ENCODE results near the gene C6orf132.

DNA sequence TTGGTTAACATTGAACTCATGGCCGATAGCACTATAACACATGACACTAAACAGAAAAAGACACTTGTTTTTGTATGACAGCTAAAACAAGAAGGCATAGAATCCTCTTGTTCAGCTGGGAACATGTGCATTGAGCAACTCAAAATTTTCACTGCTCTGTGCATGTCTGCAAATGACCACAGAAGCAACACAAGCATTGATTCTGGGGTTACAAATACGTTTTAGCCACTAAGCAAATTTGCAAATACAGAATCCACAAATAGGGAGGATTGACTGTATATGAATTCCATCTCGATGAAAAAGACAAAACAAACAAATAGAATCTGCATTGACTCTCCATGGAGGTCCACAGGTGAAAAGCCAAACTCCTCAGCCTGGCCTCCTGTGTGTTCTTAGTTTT lies 31.7 kb downstream of the C6orf132 start:
- TF ChIP-seq, protein P1, sequence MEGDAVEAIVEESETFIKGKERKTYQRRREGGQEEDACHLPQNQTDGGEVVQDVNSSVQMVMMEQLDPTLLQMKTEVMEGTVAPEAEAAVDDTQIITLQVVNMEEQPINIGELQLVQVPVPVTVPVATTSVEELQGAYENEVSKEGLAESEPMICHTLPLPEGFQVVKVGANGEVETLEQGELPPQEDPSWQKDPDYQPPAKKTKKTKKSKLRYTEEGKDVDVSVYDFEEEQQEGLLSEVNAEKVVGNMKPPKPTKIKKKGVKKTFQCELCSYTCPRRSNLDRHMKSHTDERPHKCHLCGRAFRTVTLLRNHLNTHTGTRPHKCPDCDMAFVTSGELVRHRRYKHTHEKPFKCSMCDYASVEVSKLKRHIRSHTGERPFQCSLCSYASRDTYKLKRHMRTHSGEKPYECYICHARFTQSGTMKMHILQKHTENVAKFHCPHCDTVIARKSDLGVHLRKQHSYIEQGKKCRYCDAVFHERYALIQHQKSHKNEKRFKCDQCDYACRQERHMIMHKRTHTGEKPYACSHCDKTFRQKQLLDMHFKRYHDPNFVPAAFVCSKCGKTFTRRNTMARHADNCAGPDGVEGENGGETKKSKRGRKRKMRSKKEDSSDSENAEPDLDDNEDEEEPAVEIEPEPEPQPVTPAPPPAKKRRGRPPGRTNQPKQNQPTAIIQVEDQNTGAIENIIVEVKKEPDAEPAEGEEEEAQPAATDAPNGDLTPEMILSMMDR (IDR thresholded peaks at IDR 0.05): no peak
- TF ChIP-seq EP300 (IDR thresholded peaks at IDR 0.05) (no peak), POLR2A (IDR thresholded peaks at IDR 0.05) (no peak)
